ENCODE results near the gene MYO1B. TPM values are rescaled to one million over a fixed set of nuclear protein-coding genes. Genes with fewer than 3 reads are reported as not detected.

MYO1B gene
- total RNA-seq, 1 donor from 2014 or later: 16.2 TPM

DNA sequence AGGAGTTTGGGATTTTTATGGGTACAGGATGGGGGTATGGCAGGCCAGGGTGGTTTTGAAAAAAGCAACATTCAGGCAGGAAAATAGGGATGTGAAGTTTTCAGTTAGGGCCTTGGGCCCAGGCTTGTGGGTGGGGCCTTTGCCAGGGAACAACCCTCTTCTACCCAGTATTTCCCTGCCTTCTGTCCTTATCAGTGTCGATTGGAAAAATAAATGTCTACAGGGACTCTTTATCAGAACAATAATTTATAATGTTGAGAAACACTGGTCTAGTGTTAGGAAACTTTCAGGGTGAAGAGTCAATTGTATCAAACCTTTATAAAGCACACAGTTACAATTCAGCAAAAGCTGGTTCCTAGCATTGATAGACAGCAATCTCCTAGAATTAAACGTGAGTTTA, 218.6 kb downstream of the MYO1B start:
- intact Hi-C loops (cut with micrococcal nuclease): no loop called here
- no peak for DNase-seq
- no peak for TF ChIP-seq CTCF (IDR thresholded peaks at IDR 0.05; ENCODE audit: borderline replicate concordance)
- no peaks in the 10 kb centered on the region for H3K27me3 ChIP-seq (ENCODE audit: low read depth)
- H3K4me3 ChIP-seq: no peak overlapping the region
- peaks cover 16% of the 10 kb centered on the region for H3K9me3 ChIP-seq (replicated peaks)
- H3K36me3 ChIP-seq: no peaks in the 10 kb centered on the region
- no peak overlapping the region for H3K27ac ChIP-seq (replicated peaks)
- H3K4me1 ChIP-seq: peaks cover 27% of the 10 kb centered on the region

GRCh38 chr2:191465766-191466420, 220.7 kb downstream of the MYO1B start:
- H3K27ac ChIP-seq (replicated peaks): peak overlapping the region; percentile 65
- no peak for TF ChIP-seq CTCF (IDR thresholded peaks at IDR 0.05; ENCODE audit: borderline replicate concordance)

DNA sequence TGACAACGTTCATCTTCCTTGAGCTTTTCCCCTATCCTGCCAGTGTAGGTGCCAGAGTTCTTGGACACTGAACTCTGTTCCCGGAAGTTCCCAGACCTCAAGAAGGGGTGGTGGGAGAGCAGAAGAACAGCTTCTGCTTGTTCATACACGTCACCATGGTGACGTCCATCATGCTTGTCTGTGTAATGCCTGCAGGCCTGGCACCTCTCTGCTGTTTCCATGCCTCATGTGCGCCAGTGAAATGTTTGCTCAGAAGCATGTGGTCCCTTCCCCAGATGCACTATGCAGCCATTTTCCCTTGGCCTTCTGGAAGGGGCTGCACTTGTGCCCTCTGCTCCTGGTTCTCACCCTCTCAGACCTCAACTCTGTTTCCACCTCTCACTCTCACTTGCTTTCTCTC, 221.9 kb downstream of the MYO1B start:
- no peak overlapping the region for H3K4me3 ChIP-seq
- no peak for TF ChIP-seq CTCF (IDR thresholded peaks at IDR 0.05; ENCODE audit: borderline replicate concordance)
- no peaks in the 10 kb centered on the region for H3K9me3 ChIP-seq (replicated peaks)
- no peaks in the 10 kb centered on the region for H3K27me3 ChIP-seq (ENCODE audit: low read depth)
- H3K4me1 ChIP-seq: peaks cover 27% of the 10 kb centered on the region
- no peaks in the 10 kb centered on the region for H3K36me3 ChIP-seq
- H3K27ac ChIP-seq (replicated peaks): peak overlapping the region; percentile 65
- intact Hi-C loops (cut with micrococcal nuclease): no loop called here
- no peak for DNase-seq

More at GRCh38 chr2:191465766-191466420, 220.7 kb downstream of the MYO1B start:
- H3K36me3 ChIP-seq: no peaks in the 10 kb centered on the region
- H3K9me3 ChIP-seq (replicated peaks): no peaks in the 10 kb centered on the region
- no peak overlapping the region for H3K4me3 ChIP-seq
- intact Hi-C loops (cut with micrococcal nuclease): no loop called here
- H3K27me3 ChIP-seq (ENCODE audit: low read depth): no peaks in the 10 kb centered on the region
- no peak for DNase-seq
- H3K4me1 ChIP-seq: peaks cover 27% of the 10 kb centered on the region

DNA sequence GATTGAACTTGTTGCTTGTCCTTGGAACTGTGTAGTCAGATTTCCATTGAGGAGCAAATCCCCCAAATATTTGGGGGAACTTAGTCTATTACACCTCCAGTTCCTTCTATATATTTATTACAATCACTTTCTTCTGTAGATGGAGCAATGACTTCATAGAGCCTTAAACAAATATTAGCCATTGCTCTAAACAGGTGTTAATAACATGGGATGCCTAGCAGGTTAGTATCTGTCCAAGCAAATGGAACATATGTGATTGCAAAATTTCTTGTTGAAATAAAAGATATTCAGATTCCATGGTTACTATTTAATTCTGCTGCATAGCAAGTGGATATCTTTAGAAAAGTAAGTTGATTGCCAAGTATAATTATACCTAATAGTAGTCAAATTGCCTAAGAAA, 225.1 kb downstream of the MYO1B start:
- Histone ChIP-seq H3K27ac (replicated peaks) (no peak overlapping the region), H3K27me3 (ENCODE audit: low read depth) (no peaks in the 10 kb centered on the region), H3K4me1 (peaks cover 32% of the 10 kb centered on the region), H3K9me3 (replicated peaks) (no peaks in the 10 kb centered on the region), H3K36me3 (no peaks in the 10 kb centered on the region), H3K4me3 (no peak overlapping the region)
- no peak for TF ChIP-seq CTCF (IDR thresholded peaks at IDR 0.05; ENCODE audit: borderline replicate concordance)
- no peak for DNase-seq
- intact Hi-C loops (cut with micrococcal nuclease): no loop called here

- no peaks in the 10 kb centered on the region for H3K36me3 ChIP-seq
- no peaks in the 10 kb centered on the region for H3K9me3 ChIP-seq (replicated peaks)
- H3K4me3 ChIP-seq: no peak overlapping the region
- no peak for DNase-seq
- intact Hi-C loops (cut with micrococcal nuclease): no loop called here
- H3K27me3 ChIP-seq (ENCODE audit: low read depth): no peaks in the 10 kb centered on the region
- H3K4me1 ChIP-seq: peaks cover 15% of the 10 kb centered on the region
- H3K27ac ChIP-seq (replicated peaks): no peak overlapping the region
- no peak for TF ChIP-seq CTCF (IDR thresholded peaks at IDR 0.05; ENCODE audit: borderline replicate concordance)
Measured at GRCh38 chr2:191474464-191474863, 229.3 kb downstream of the MYO1B start.

Other genes starting within 250 kb of the MYO1B start
- gene STAT1, start 231.2 kb upstream of the MYO1B start, total RNA-seq: 42.2 TPM
- 0.82 TPM for gene STAT4, start 94.4 kb upstream of the MYO1B start, total RNA-seq